Measurements from ENCODE around the gene CDC45.

The CDC45 gene

DNA sequence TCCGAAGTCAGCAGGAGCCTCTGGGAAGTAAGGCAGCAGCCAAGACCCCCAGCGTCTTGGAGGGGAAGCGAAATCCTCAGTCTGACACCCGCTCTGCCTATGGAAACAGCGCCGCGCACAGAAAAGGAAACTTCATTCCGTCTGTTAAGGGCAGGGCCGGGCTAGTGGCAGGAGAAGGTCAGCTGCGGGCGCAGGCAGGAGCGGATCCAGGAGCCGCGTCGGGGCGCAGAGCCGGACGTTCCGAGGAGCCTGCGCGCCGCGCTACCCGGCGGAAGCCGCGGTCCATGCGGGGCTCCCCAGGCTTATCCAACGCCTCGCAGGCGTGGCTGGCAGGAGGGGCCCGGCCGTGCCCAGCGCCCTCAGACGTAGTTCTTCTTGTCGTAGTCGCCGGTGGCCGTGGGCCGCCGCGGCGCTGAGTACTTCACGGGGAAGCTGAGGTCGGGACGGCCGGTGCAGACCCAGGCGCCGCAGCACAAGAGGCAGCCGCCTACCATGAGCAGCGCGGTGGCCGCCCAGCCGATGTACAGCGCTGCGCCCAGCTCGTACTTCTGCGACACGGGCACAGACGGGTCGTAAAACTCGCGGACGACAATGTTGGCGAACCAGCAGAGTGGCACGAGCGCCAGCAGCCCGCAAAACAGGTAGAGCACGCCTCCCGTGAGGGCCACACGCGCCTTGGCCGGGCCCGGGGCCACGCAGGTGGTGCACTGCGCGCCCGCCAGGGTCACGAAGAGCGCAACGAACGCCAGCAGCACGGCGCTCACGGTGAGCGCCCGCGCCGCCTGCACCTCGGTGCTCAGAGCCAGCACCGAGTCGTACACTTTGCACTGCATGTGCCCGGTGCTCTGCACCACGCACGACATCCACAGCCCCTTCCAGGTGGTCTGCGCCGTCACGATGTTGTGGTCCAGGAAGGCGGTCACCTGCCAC is 43.8 kb downstream of the CDC45 start:
- DNase-seq (ENCODE audit: low read depth in 2 of 2) = peak; percentile 30 to 47
- peak overlapping the region; percentile 31 to 34 for H3K4me3 ChIP-seq (replicated peaks in 1 of 2; ENCODE audit: low read depth in 2 of 2, low read length in 2 of 2)

DNA sequence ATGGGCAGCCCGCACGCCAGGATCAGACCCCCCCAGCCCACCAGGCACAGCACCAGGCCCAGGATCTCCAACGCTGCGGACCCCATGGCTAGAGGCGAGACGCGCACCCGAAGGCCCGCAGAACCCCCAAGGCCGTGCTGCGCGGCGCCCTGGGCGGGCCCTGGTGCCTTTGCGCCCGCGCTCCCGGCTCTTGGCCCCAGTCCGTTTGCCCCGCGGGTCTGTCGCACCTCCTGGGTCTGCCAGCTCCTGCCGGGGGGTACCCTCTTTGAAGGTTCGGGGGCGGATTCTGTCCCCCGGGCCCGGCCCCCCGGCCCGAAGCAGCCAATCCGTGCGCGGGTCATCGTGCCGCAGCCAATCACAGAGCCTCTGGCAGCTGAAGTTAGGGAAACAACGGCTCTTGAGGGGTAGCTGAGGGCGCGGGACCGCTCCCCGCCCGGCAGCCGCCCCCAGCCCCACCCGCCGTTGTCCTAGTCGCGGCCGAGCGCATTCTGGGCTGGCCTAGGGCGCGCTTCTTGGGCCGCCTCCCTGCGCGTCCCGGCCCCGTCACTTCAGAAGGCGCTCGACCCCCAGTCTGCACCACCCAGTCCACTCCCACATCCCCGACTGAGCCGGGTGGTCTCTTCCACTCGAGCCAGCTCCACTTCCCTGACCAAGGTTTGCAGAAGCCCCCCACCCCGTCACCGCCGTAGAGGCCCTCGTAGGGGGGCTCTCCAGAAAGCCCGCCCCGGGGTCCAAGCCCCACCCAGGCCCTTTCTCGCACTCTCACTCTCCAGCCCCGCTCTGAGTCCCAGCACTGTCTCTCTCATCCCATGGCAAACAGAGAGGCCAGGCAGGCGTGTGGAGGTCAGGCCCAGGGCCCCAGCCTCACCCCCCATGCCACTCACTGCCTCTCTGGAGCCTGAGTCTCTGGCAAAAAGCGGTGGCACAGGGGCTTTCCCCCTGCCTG is 44.7 kb downstream of the CDC45 start, which contains the start of gene CLDN5:
Gene CLDN5, minus strand, starts transcription at position 241 of the 946 bp plus-strand sequence. Its CDS starts 155 bp downstream, at position 86.
- DNase-seq (ENCODE audit: low read depth in 2 of 2) = peak; percentile 25 to 36
- peak within 1 kb of the TSS; percentile 31 to 34 for H3K4me3 ChIP-seq (replicated peaks in 1 of 2; ENCODE audit: low read depth in 2 of 2, low read length in 2 of 2)
- TF ChIP-seq, protein P1, sequence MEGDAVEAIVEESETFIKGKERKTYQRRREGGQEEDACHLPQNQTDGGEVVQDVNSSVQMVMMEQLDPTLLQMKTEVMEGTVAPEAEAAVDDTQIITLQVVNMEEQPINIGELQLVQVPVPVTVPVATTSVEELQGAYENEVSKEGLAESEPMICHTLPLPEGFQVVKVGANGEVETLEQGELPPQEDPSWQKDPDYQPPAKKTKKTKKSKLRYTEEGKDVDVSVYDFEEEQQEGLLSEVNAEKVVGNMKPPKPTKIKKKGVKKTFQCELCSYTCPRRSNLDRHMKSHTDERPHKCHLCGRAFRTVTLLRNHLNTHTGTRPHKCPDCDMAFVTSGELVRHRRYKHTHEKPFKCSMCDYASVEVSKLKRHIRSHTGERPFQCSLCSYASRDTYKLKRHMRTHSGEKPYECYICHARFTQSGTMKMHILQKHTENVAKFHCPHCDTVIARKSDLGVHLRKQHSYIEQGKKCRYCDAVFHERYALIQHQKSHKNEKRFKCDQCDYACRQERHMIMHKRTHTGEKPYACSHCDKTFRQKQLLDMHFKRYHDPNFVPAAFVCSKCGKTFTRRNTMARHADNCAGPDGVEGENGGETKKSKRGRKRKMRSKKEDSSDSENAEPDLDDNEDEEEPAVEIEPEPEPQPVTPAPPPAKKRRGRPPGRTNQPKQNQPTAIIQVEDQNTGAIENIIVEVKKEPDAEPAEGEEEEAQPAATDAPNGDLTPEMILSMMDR (IDR thresholded peaks at IDR 0.05; ENCODE audit: low read depth, low read length) = no peak

More for the DNA sequence above, 43.8 kb downstream of the CDC45 start:
- TF ChIP-seq, protein P1 (IDR thresholded peaks at IDR 0.05; ENCODE audit: low read depth, low read length) = no peak

GRCh38 chr22:19525116-19525660 is 45.5 kb downstream of the CDC45 start:
- DNase-seq (ENCODE audit: low read depth in 2 of 2) = no peak
- TF ChIP-seq, protein P1 (IDR thresholded peaks at IDR 0.05; ENCODE audit: low read depth, low read length) = no peak
- H3K4me3 ChIP-seq (replicated peaks in 1 of 2; ENCODE audit: low read depth in 2 of 2, low read length in 2 of 2) = no peak overlapping the region

- H3K4me3 ChIP-seq (replicated peaks in 1 of 2; ENCODE audit: low read depth in 2 of 2, low read length in 2 of 2) = no peak overlapping the region
- no peak for DNase-seq (ENCODE audit: low read depth in 2 of 2)
- TF ChIP-seq, protein P1 (IDR thresholded peaks at IDR 0.05; ENCODE audit: low read depth, low read length) = no peak
Measured at GRCh38 chr22:19525666-19526065, 45.9 kb downstream of the CDC45 start.

- H3K4me3 ChIP-seq (replicated peaks in 1 of 2; ENCODE audit: low read depth in 2 of 2, low read length in 2 of 2) = no peak overlapping the region
- no peak for DNase-seq (ENCODE audit: low read depth in 2 of 2)
- TF ChIP-seq, protein P1 (IDR thresholded peaks at IDR 0.05; ENCODE audit: low read depth, low read length) = no peak
Measured at GRCh38 chr22:19526076-19526701, 46.5 kb downstream of the CDC45 start.

DNA sequence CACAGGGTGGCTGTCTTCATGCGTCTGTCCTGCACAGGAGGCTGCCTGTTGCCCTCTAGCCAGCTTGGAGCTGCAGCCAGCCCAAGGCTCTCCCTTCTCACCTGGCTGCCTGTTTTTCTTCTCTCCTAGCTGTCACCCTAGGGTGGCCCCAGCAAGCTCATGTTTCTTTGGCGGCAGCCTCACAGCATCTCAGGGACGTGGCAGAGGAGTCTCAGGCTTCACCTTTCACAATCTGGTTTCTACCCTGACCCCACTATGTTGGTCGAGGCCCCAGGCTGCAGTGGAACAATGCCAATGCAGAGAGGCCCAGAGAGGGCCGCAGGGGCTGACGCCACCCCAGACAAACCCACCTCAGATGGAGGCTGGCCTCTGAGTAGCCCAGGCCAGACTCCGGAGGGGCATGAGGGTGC is 47.0 kb downstream of the CDC45 start:
- no peak for DNase-seq (ENCODE audit: low read depth in 2 of 2)
- H3K4me3 ChIP-seq (replicated peaks in 1 of 2; ENCODE audit: low read depth in 2 of 2, low read length in 2 of 2) = no peak overlapping the region
- TF ChIP-seq, protein P1 (IDR thresholded peaks at IDR 0.05; ENCODE audit: low read depth, low read length) = no peak
